Neuronal stem cell (in vitro differentiated cells): ENCODE data around the gene ARHGEF4.

Experiments used
- DNase-seq: peaks from one replicate; pipeline ENCODE4 v3.0.0-alpha.2; 2013; ENCODE audit warnings: low spot score
- H2AFZ ChIP-seq: one replicate; pipeline ENCODE4 v1.6.1; 2013; ENCODE audit warnings: mild to moderate bottlenecking, low read length, inconsistent platforms
- H2AK5ac ChIP-seq: 2 replicates; pipeline ENCODE4 v1.6.1; 2013; ENCODE audit warnings: low read depth, mild to moderate bottlenecking, inconsistent platforms, low read length, moderate library complexity, mixed read lengths
- H2BK120ac ChIP-seq: 2 replicates; pipeline ENCODE4 v1.6.1; 2013; ENCODE audit warnings: low read depth, mild to moderate bottlenecking, inconsistent platforms, low read length, moderate library complexity, mixed read lengths
- H2BK12ac ChIP-seq: one replicate; pipeline ENCODE4 v1.6.1; 2013; ENCODE audit warnings: low read length, inconsistent platforms
- H2BK15ac ChIP-seq: 2 replicates; pipeline ENCODE4 v1.6.1; 2013; ENCODE audit warnings: mild to moderate bottlenecking, low read length, inconsistent platforms, mixed read lengths
- H2BK5ac ChIP-seq: one replicate; pipeline ENCODE4 v1.6.1; 2013; ENCODE audit warnings: inconsistent platforms, mild to moderate bottlenecking, low read length, moderate library complexity
- H3K14ac ChIP-seq: one replicate; pipeline ENCODE4 v1.6.1; 2013; ENCODE audit warnings: low read length, inconsistent platforms
- H3K18ac ChIP-seq: 2 replicates; pipeline ENCODE4 v1.6.1; 2013; ENCODE audit warnings: low read length, inconsistent platforms
- H3K23ac ChIP-seq: 2 replicates; pipeline ENCODE4 v1.6.1; 2013; ENCODE audit warnings: low read depth, mild to moderate bottlenecking, mixed read lengths, low read length, inconsistent platforms; ENCODE audit not compliant: poor library complexity
- H3K27ac ChIP-seq: replicated peaks from 3 replicates; pipeline ENCODE4 v1.5.1; 2013; ENCODE audit warnings: low read length, inconsistent platforms
- H3K27me3 ChIP-seq, 3 experiments: 2 replicates each; pipeline ENCODE4 v1.6.1; 2013; ENCODE audit warnings: low read length in 3 of 3, mild to moderate bottlenecking in 2 of 3, inconsistent platforms in 1 of 3, low read depth in 1 of 3, mixed read lengths in 1 of 3, moderate library complexity in 1 of 3; ENCODE audit not compliant: control insufficient read depth in 3 of 3, insufficient read depth in 3 of 3
- H3K36me3 ChIP-seq, 2 donors: replicated peaks in 1 of 2; 2 replicates each; pipeline ENCODE4 v1.6.1; 2013; ENCODE audit warnings: low read length in 2 of 2; ENCODE audit not compliant: control insufficient read depth in 2 of 2, insufficient read depth in 2 of 2
- H3K4ac ChIP-seq: 2 replicates; pipeline ENCODE4 v1.6.1; 2013; ENCODE audit warnings: inconsistent platforms, mild to moderate bottlenecking, low read length, moderate library complexity
- H3K4me1 ChIP-seq, 2 donors: 1 replicate in 1 of 2; 2 replicates in 1 of 2; pipeline ENCODE4 v1.6.1; 2013; ENCODE audit warnings: low read length in 2 of 2, low read depth in 1 of 2; ENCODE audit not compliant: control insufficient read depth in 2 of 2, insufficient read depth in 1 of 2
- H3K4me2 ChIP-seq: one replicate; pipeline ENCODE4 v1.6.1; 2013; ENCODE audit warnings: mild to moderate bottlenecking, low read length, inconsistent platforms; ENCODE audit not compliant: insufficient read depth, poor library complexity, severe bottlenecking
- H3K4me3 ChIP-seq, 2 donors: 2 replicates each; pipeline ENCODE4 v1.5.1; 2013; ENCODE audit warnings: low read length in 2 of 2, mild to moderate bottlenecking in 2 of 2, inconsistent platforms in 1 of 2, moderate library complexity in 1 of 2
- H3K79me1 ChIP-seq: one replicate; pipeline ENCODE4 v1.6.1; 2013; ENCODE audit warnings: low read depth, mild to moderate bottlenecking, inconsistent platforms, low read length, moderate library complexity
- H3K9ac ChIP-seq: one replicate; pipeline ENCODE4 v1.6.1; 2013; ENCODE audit warnings: mild to moderate bottlenecking, low read depth, low read length, inconsistent platforms; ENCODE audit not compliant: poor library complexity
- H3K9me3 ChIP-seq, 2 donors: replicated peaks in 1 of 2; 2 replicates each; pipeline versions ENCODE3 to v1.6.1; 2013; ENCODE audit warnings: low read length in 2 of 2, mild to moderate bottlenecking in 2 of 2, inconsistent platforms in 1 of 2, low read depth in 1 of 2, mixed read lengths in 1 of 2, moderate library complexity in 1 of 2; ENCODE audit not compliant: control insufficient read depth in 2 of 2, insufficient read depth in 1 of 2
- H4K8ac ChIP-seq: one replicate; pipeline ENCODE4 v1.6.1; 2013; ENCODE audit warnings: low read depth, mild to moderate bottlenecking, inconsistent platforms, low read length, moderate library complexity
- H4K91ac ChIP-seq: one replicate; pipeline ENCODE4 v1.6.1; 2013; ENCODE audit warnings: low read length, low read depth, mild to moderate bottlenecking, inconsistent platforms; ENCODE audit not compliant: poor library complexity
- WGBS, 2 donors: extraction: QIAGEN DNeasy Blood & Tissue Kit; methylation state at CpG; one replicate each; pipeline ENCODE4 v1.1.7; 2013; ENCODE audit warnings: missing lambda C conversion rate in 2 of 2, mixed read lengths in 1 of 2; ENCODE audit not compliant: insufficient read length in 2 of 2, insufficient replicate concordance in 1 of 2; ENCODE audit errors: extremely low coverage in 2 of 2; 5-methylcytosine and 5-hydroxymethylcytosine counted together

Gene ARHGEF4

GRCh38 chr2:131035826-131036231, 199.1 kb downstream of the ARHGEF4 start:
- Histone ChIP-seq H3K36me3 (no peaks in the 10 kb centered on the region), H3K23ac (peak overlapping the region; percentile 38), H2AFZ (peak overlapping the region; percentile 90), H2BK12ac (peak overlapping the region; percentile 16), H3K14ac (peak overlapping the region; percentile 31), H3K4ac (peak overlapping the region; percentile 43), H2BK5ac (no peak overlapping the region), H3K18ac (peak overlapping the region; percentile 98), H2BK15ac (peak overlapping the region; percentile 63), H4K91ac (no peak overlapping the region), H3K9me3 (no peaks in the 10 kb centered on the region), H3K9ac (peak overlapping the region; percentile 63), H3K79me1 (peaks cover 2% of the 10 kb centered on the region), H3K4me3 (peak overlapping the region in 1 of 2 donors; percentile 54), H3K4me1 (peaks cover 7 to 16% of the 10 kb centered on the region in 2 donors), H3K27ac (no peak overlapping the region), H2AK5ac (peak overlapping the region; percentile 81), H4K8ac (peak overlapping the region; percentile 48), H2BK120ac (peak overlapping the region; percentile 1), H3K4me2 (peak overlapping the region; percentile 95), H3K27me3 (peaks cover 0 to 56% (median 6%) of the 10 kb centered on the region in 3 experiments)
- WGBS, 2 donors, result no CpG with 5 or more reads among the region's 10 CpGs
- no peak for DNase-seq

- Histone ChIP-seq H3K27ac (no peak overlapping the region), H3K27me3 (peaks cover 0 to 52% (median 6%) of the 10 kb centered on the region in 3 experiments), H3K14ac (no peak overlapping the region), H3K36me3 (peaks cover 0 to 2% of the 10 kb centered on the region in 2 donors), H2BK15ac (no peak overlapping the region), H3K23ac (no peak overlapping the region), H3K79me1 (peaks cover 2% of the 10 kb centered on the region), H3K4me1 (peaks cover 7 to 16% of the 10 kb centered on the region in 2 donors), H3K9me3 (no peaks in the 10 kb centered on the region), H2BK12ac (no peak overlapping the region), H3K18ac (no peak overlapping the region), H3K9ac (no peak overlapping the region), H4K91ac (no peak overlapping the region), H4K8ac (no peak overlapping the region), H2AFZ (no peak overlapping the region), H2AK5ac (no peak overlapping the region), H3K4me3 (no peak overlapping the region), H2BK120ac (no peak overlapping the region), H3K4me2 (no peak overlapping the region), H3K4ac (no peak overlapping the region), H2BK5ac (no peak overlapping the region)
- DNase-seq, result no peak
- WGBS, 2 donors, result no CpG with 5 or more reads among the region's 6 CpGs
These were observed 199.6 kb downstream of the ARHGEF4 start for GRCh38 chr2:131036269-131036668.

GRCh38 chr2:131036696-131037397, 200.1 kb downstream of the ARHGEF4 start:
- no peak overlapping the region for H2BK120ac ChIP-seq
- H3K27ac ChIP-seq, result no peak overlapping the region
- peaks cover 2% of the 10 kb centered on the region for H3K79me1 ChIP-seq
- no peak overlapping the region for H3K14ac ChIP-seq
- H4K8ac ChIP-seq, result no peak overlapping the region
- no peak overlapping the region for H3K4me3 ChIP-seq
- H3K9me3 ChIP-seq, result no peaks in the 10 kb centered on the region
- H3K27me3 ChIP-seq, result peaks cover 0 to 46% (median 6%) of the 10 kb centered on the region in 3 experiments
- DNase-seq, result no peak
- no peak overlapping the region for H2BK15ac ChIP-seq
- no peak overlapping the region for H2AK5ac ChIP-seq
- WGBS, 2 donors, result no CpG with 5 or more reads among the region's 11 CpGs
- no peak overlapping the region for H3K9ac ChIP-seq
- H3K18ac ChIP-seq, result peak overlapping the region; percentile 39
- no peak overlapping the region for H2AFZ ChIP-seq
- no peak overlapping the region for H4K91ac ChIP-seq
- H3K36me3 ChIP-seq, result peaks cover 0 to 7% of the 10 kb centered on the region in 2 donors
- peaks cover 7 to 16% of the 10 kb centered on the region in 2 donors for H3K4me1 ChIP-seq
- H3K23ac ChIP-seq, result peak overlapping the region; percentile 37
- H2BK5ac ChIP-seq, result peak overlapping the region; percentile 39
- no peak overlapping the region for H2BK12ac ChIP-seq
- no peak overlapping the region for H3K4ac ChIP-seq
- no peak overlapping the region for H3K4me2 ChIP-seq

GRCh38 chr2:131037398-131038257, 200.9 kb downstream of the ARHGEF4 start:
- Histone ChIP-seq H3K9me3 (no peaks in the 10 kb centered on the region), H3K4me2 (no peak overlapping the region), H4K8ac (no peak overlapping the region), H3K9ac (no peak overlapping the region), H3K27me3 (peaks cover 0 to 38% (median 6%) of the 10 kb centered on the region in 3 experiments), H3K14ac (peak overlapping the region; percentile 41), H2BK15ac (no peak overlapping the region), H3K4me3 (no peak overlapping the region), H2BK120ac (no peak overlapping the region), H3K4ac (no peak overlapping the region), H3K18ac (peak overlapping the region; percentile 39), H3K79me1 (peaks cover 2% of the 10 kb centered on the region), H2AFZ (no peak overlapping the region), H2BK5ac (peak overlapping the region; percentile 39), H3K27ac (no peak overlapping the region), H2AK5ac (no peak overlapping the region), H2BK12ac (no peak overlapping the region), H3K23ac (peak overlapping the region; percentile 34), H4K91ac (peak overlapping the region; percentile 32), H3K36me3 (peaks cover 0 to 7% of the 10 kb centered on the region in 2 donors), H3K4me1 (peaks cover 7 to 16% of the 10 kb centered on the region in 2 donors)
- no peak for DNase-seq
- WGBS, 2 donors, result no CpG with 5 or more reads among the region's 6 CpGs
